Lower lobe of right lung (tissue), 2 donors: ENCODE measurements around the gene TMEM270. TPM values are rescaled to one million over a fixed set of nuclear protein-coding genes. Genes with fewer than 3 reads are reported as not detected.

Experiments
- ATAC-seq, 2 donors: fragments of 200-7000 bp; cut with Tn5 transposase; one replicate each; pipeline ENCODE4 v1.9.1; 2020 to 2022; ENCODE audit warnings: mild to moderate bottlenecking in 2 of 2, moderate library complexity in 2 of 2
- DNase-seq: peaks from one replicate; pipeline ENCODE4 v3.0.0-alpha.2; 2020
- H3K27ac ChIP-seq: fragments of 200-600 bp; one replicate; pipeline ENCODE4 v1.8.0; 2022
- H3K27me3 ChIP-seq: fragments of 200-600 bp; one replicate; pipeline ENCODE4 v1.8.0; 2022; ENCODE audit warnings: low read depth
- H3K36me3 ChIP-seq: fragments of 200-600 bp; one replicate; pipeline ENCODE4 v1.8.0; 2022; ENCODE audit warnings: mild to moderate bottlenecking
- H3K4me1 ChIP-seq: fragments of 200-600 bp; one replicate; pipeline ENCODE4 v1.8.0; 2022
- H3K4me3 ChIP-seq: fragments of 200-600 bp; one replicate; pipeline ENCODE4 v1.8.0; 2022; ENCODE audit warnings: mild to moderate bottlenecking
- H3K9me3 ChIP-seq: fragments of 200-600 bp; one replicate; pipeline ENCODE4 v1.8.0; 2022
- CTCF ChIP-seq: fragments of 200-600 bp; IDR thresholded peaks from one replicate; pipeline ENCODE4 v1.8.0; 2022; ENCODE audit warnings: antibody characterized with exemption, mild to moderate bottlenecking
- intact Hi-C: fragments of 100-400 bp; cut with DNase I; formaldehyde crosslinking; loops from one replicate; pipeline ENCODE4 v1.11.0; 2022
- total RNA-seq: library from RNA; stranded (reverse); fragmentation: NEBNext Ultra II Directional; extraction: Animal tissue kit (Norgen Biotek cat#: 25700); gene quantifications from one replicate; pipeline ENCODE4 v1.2.1, GENCODE V29; 2021
- donor health status: DM: no; HTN: yes; CAD: no; lungs with severe emphysema.

Gene TMEM270
- total RNA-seq, 1 donor from 2014 or later: not detected

- ATAC-seq (peak; percentile 67 to 77), DNase-seq (peak; percentile 57)
- Histone ChIP-seq H3K4me3 (no peak overlapping the region), H3K36me3 (no peaks in the 10 kb centered on the region), H3K27me3 (no peaks in the 10 kb centered on the region), H3K9me3 (peaks cover 5% of the 10 kb centered on the region), H3K27ac (peak overlapping the region; percentile 62), H3K4me1 (peaks cover 22% of the 10 kb centered on the region)
- intact Hi-C loops: no loop called here
- no peak for TF ChIP-seq CTCF
Observed at GRCh38 chr7:73894733-73895551, 34.0 kb downstream of the TMEM270 start.

- Histone ChIP-seq H3K4me1 (peaks cover 29% of the 10 kb centered on the region), H3K27ac (no peak overlapping the region), H3K36me3 (no peaks in the 10 kb centered on the region), H3K9me3 (peaks cover 5% of the 10 kb centered on the region), H3K27me3 (no peaks in the 10 kb centered on the region), H3K4me3 (no peak overlapping the region)
- TF ChIP-seq CTCF: no peak
- ATAC-seq: no peak
- DNase-seq: no peak
- intact Hi-C loops: no loop called here
Observed at GRCh38 chr7:73895626-73896025, 34.7 kb downstream of the TMEM270 start.

- intact Hi-C loops: no loop called here
- Histone ChIP-seq H3K36me3 (no peaks in the 10 kb centered on the region), H3K4me1 (peaks cover 29% of the 10 kb centered on the region), H3K27ac (no peak overlapping the region), H3K9me3 (peaks cover 5% of the 10 kb centered on the region), H3K27me3 (no peaks in the 10 kb centered on the region), H3K4me3 (no peak overlapping the region)
- ATAC-seq (no peak), DNase-seq (no peak)
- no peak for TF ChIP-seq CTCF
Observed at GRCh38 chr7:73896454-73896853, 35.5 kb downstream of the TMEM270 start.

- peak; percentile 33 to 48 for ATAC-seq
- Histone ChIP-seq H3K36me3 (no peaks in the 10 kb centered on the region), H3K4me3 (no peak overlapping the region), H3K27ac (peak overlapping the region; percentile 46), H3K9me3 (peaks cover 5% of the 10 kb centered on the region), H3K27me3 (no peaks in the 10 kb centered on the region), H3K4me1 (peaks cover 8% of the 10 kb centered on the region)
- DNase-seq: no peak
- intact Hi-C loops: no loop called here
- TF ChIP-seq CTCF: no peak
Observed at GRCh38 chr7:73899731-73900142, 38.8 kb downstream of the TMEM270 start.

GRCh38 chr7:73900286-73900685 is 39.3 kb downstream of the TMEM270 start:
- ATAC-seq (no peak), DNase-seq (no peak)
- intact Hi-C loops: no loop called here
- no peak for TF ChIP-seq CTCF
- peaks cover 5% of the 10 kb centered on the region for H3K9me3 ChIP-seq
- peaks cover 8% of the 10 kb centered on the region for H3K4me1 ChIP-seq
- no peaks in the 10 kb centered on the region for H3K27me3 ChIP-seq
- H3K4me3 ChIP-seq: no peak overlapping the region
- peak overlapping the region; percentile 46 for H3K27ac ChIP-seq
- no peaks in the 10 kb centered on the region for H3K36me3 ChIP-seq
